Measurements from ENCODE around the gene TRIML2. TPM values are rescaled to one million over a fixed set of nuclear protein-coding genes. Genes with fewer than 3 reads are reported as not detected.

Gene TRIML2
- polyA plus RNA-seq, 1 donor (not counting 4 experiments of a cell fraction or from before 2014, with no cell fraction given) = 46.9 TPM

- H3K79me2 ChIP-seq (ENCODE audit: control insufficient read depth, insufficient read depth, low read length) = no peaks in the 10 kb centered on the region
- no peaks in the 10 kb centered on the region for H3K36me3 ChIP-seq (ENCODE audit: control insufficient read depth in 2 of 2, extremely low read depth in 1 of 2, insufficient read depth in 2 of 2, low read length in 2 of 2)
- H2AFZ ChIP-seq (ENCODE audit: control insufficient read depth, low read length) = no peak overlapping the region
- no peaks in the 10 kb centered on the region for H4K20me1 ChIP-seq (ENCODE audit: control insufficient read depth, extremely low read depth, insufficient read depth, low read length)
- FAIRE-seq (no peak), DNase-seq (ENCODE audit: low read depth, low spot score) (no peak)
- no peaks in the 10 kb centered on the region for H3K9me3 ChIP-seq (ENCODE audit: control insufficient read depth, low read depth, low read length)
- no peak overlapping the region for H3K4me2 ChIP-seq (ENCODE audit: control insufficient read depth, extremely low read depth, insufficient read depth, low read depth, low read length)
- TF ChIP-seq, protein P1, sequence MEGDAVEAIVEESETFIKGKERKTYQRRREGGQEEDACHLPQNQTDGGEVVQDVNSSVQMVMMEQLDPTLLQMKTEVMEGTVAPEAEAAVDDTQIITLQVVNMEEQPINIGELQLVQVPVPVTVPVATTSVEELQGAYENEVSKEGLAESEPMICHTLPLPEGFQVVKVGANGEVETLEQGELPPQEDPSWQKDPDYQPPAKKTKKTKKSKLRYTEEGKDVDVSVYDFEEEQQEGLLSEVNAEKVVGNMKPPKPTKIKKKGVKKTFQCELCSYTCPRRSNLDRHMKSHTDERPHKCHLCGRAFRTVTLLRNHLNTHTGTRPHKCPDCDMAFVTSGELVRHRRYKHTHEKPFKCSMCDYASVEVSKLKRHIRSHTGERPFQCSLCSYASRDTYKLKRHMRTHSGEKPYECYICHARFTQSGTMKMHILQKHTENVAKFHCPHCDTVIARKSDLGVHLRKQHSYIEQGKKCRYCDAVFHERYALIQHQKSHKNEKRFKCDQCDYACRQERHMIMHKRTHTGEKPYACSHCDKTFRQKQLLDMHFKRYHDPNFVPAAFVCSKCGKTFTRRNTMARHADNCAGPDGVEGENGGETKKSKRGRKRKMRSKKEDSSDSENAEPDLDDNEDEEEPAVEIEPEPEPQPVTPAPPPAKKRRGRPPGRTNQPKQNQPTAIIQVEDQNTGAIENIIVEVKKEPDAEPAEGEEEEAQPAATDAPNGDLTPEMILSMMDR (optimal IDR thresholded peaks at IDR 0.05 in 1 of 3, IDR thresholded peaks at IDR 0.05 in 1 of 3, conservative IDR thresholded peaks at IDR 0.05 in 1 of 3; ENCODE audit: extremely low read depth in 1 of 3, insufficient read depth in 2 of 3, low read length in 3 of 3) = no peak
- TF ChIP-seq EZH2 (IDR thresholded peaks at IDR 0.05; ENCODE audit: low read length) = no peak
- no peaks in the 10 kb centered on the region for H3K9me1 ChIP-seq (ENCODE audit: control insufficient read depth, extremely low read depth, insufficient read depth, low read length)
- dilution Hi-C loops (cut with MboI; ENCODE audit: extremely low pct_ligation_motif_present, low sequenced_read_pairs) = no loop called here
- H3K27me3 ChIP-seq (ENCODE audit: control insufficient read depth, extremely low read depth, insufficient read depth, low read length) = no peaks in the 10 kb centered on the region
- H3K9ac ChIP-seq (ENCODE audit: control insufficient read depth, extremely low read depth, insufficient read depth, low read length) = no peak overlapping the region
- no peaks in the 10 kb centered on the region for H3K4me1 ChIP-seq (ENCODE audit: control insufficient read depth, extremely low read depth, insufficient read depth, low read length)
- H3K27ac ChIP-seq (ENCODE audit: control insufficient read depth, insufficient read depth, low read length) = no peak overlapping the region
- H3K4me3 ChIP-seq (ENCODE audit: control insufficient read depth in 2 of 3, extremely low read depth in 1 of 3, insufficient read depth in 2 of 3, low read depth in 1 of 3, low read length in 3 of 3) = no peak overlapping the region
Observed at GRCh38 chr4:188082796-188083195, 26.6 kb downstream of the TRIML2 start.

DNA sequence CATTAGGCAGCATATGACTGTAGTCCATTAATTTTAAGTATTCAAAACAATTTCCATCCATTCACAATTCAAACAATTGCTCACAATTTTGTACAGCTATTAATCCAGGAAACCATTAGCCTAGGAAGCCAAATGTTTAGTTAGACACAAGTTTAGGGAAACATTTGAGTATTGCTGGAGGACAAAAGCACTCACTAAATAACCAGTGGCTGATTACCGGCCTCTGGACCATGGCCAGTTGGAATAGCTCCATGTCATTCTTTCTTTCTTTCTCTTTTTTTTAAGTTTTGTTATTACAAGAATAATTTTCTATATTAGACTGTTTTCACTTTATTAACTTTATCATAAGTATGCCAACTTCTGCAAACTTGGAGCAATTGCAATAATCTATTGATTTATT lies 31.3 kb downstream of the TRIML2 start:
- TF ChIP-seq, protein P1 (optimal IDR thresholded peaks at IDR 0.05 in 1 of 3, IDR thresholded peaks at IDR 0.05 in 1 of 3, conservative IDR thresholded peaks at IDR 0.05 in 1 of 3; ENCODE audit: extremely low read depth in 1 of 3, insufficient read depth in 2 of 3, low read length in 3 of 3) = no peak
- no peak for TF ChIP-seq EZH2 (IDR thresholded peaks at IDR 0.05; ENCODE audit: low read length)
- DNase-seq (ENCODE audit: low read depth, low spot score) (no peak), FAIRE-seq (no peak)
- Histone ChIP-seq H4K20me1 (ENCODE audit: control insufficient read depth, extremely low read depth, insufficient read depth, low read length) (no peaks in the 10 kb centered on the region), H3K4me1 (ENCODE audit: control insufficient read depth, extremely low read depth, insufficient read depth, low read length) (no peaks in the 10 kb centered on the region), H3K9ac (ENCODE audit: control insufficient read depth, extremely low read depth, insufficient read depth, low read length) (no peak overlapping the region), H2AFZ (ENCODE audit: control insufficient read depth, low read length) (no peak overlapping the region), H3K9me1 (ENCODE audit: control insufficient read depth, extremely low read depth, insufficient read depth, low read length) (no peaks in the 10 kb centered on the region), H3K27ac (ENCODE audit: control insufficient read depth, insufficient read depth, low read length) (no peak overlapping the region), H3K9me3 (ENCODE audit: control insufficient read depth, low read depth, low read length) (no peaks in the 10 kb centered on the region), H3K4me2 (ENCODE audit: control insufficient read depth, extremely low read depth, insufficient read depth, low read depth, low read length) (no peak overlapping the region), H3K4me3 (ENCODE audit: control insufficient read depth in 2 of 3, extremely low read depth in 1 of 3, insufficient read depth in 2 of 3, low read depth in 1 of 3, low read length in 3 of 3) (no peak overlapping the region), H3K79me2 (ENCODE audit: control insufficient read depth, insufficient read depth, low read length) (no peaks in the 10 kb centered on the region), H3K27me3 (ENCODE audit: control insufficient read depth, extremely low read depth, insufficient read depth, low read length) (no peaks in the 10 kb centered on the region), H3K36me3 (ENCODE audit: control insufficient read depth in 2 of 2, extremely low read depth in 1 of 2, insufficient read depth in 2 of 2, low read length in 2 of 2) (no peaks in the 10 kb centered on the region)
- dilution Hi-C loops (cut with MboI; ENCODE audit: extremely low pct_ligation_motif_present, low sequenced_read_pairs) = no loop called here

Measured in keratinocyte (primary cell).